Panc1 (cell line): ENCODE results near the gene AQP11.

ENCODE experiments used
- CTCF ChIP-seq: fragments of 450-650 bp; IDR thresholded peaks from 2 replicates; pipeline ENCODE4 v1.5.1; 2017; ENCODE audit warnings: mild to moderate bottlenecking
- POLR2AphosphoS5 ChIP-seq: IDR thresholded peaks from 2 replicates; pipeline ENCODE4 v1.6.1; 2012; ENCODE audit warnings: mild to moderate bottlenecking, low read depth, low read length, moderate library complexity
- REST ChIP-seq, 2 experiments: IDR thresholded peaks; 2 replicates each; pipeline ENCODE4 v1.6.1; 2011 to 2012; ENCODE audit warnings: low read depth in 2 of 2, control low read depth in 1 of 2, low read length in 1 of 2, mild to moderate bottlenecking in 1 of 2, moderate library complexity in 1 of 2; ENCODE audit not compliant: insufficient read depth in 1 of 2

- TF ChIP-seq CTCF (no peak), REST (IDR thresholded peaks at IDR 0.05; ENCODE audit: insufficient read depth in 1 of 2, low read depth in 2 of 2, low read length in 1 of 2) (no peak), POLR2AphosphoS5 (no peak)
These were observed 20.7 kb upstream of the AQP11 start for GRCh38 chr11:77568916-77569675.
